ENCODE results near the gene AFAP1.

Gene AFAP1

GRCh38 chr4:7964459-7964858, 24.8 kb upstream of the AFAP1 start (continued):
- TF ChIP-seq ZNF558 (tag by site-specific recombination; IDR thresholded peaks at IDR 0.05) (no peak), BCL11B (tag by site-specific recombination; IDR thresholded peaks at IDR 0.05; ENCODE audit: low read depth) (no peak), PRDM2 (tag by site-specific recombination; IDR thresholded peaks at IDR 0.05; ENCODE audit: borderline replicate concordance) (no peak), ZNF433 (tag by site-specific recombination; IDR thresholded peaks at IDR 0.05; ENCODE audit: low read depth) (no peak), ZNF121 (tag by site-specific recombination; IDR thresholded peaks at IDR 0.05) (no peak)

GRCh38 chr4:7963691-7964090, 24.0 kb upstream of the AFAP1 start:
- no peaks in the 10 kb centered on the region for H3K4me1 ChIP-seq (ENCODE audit: control insufficient read depth, insufficient read depth, low read length)
- POLR2A ChIA-PET: no interaction called here
- CTCF ChIA-PET: interaction anchor here (0.6 kb wide), 1 partner anchor 159 kb away, joined by 3 read pairs; no protein-coding TSS in a partner anchor

GRCh38 chr4:7962609-7963508, 23.2 kb upstream of the AFAP1 start:
- ChIA-PET POLR2A (no interaction called here), CTCF (no interaction called here)
- TF ChIP-seq ZBTB26 (tag by site-specific recombination; optimal IDR thresholded peaks at IDR 0.05): no peak
- TF ChIP-seq GLIS1 (tag by site-specific recombination; IDR thresholded peaks at IDR 0.05): peak; percentile 30; the same call in 1 of the 2 replicates
- Histone ChIP-seq H3K4me1 (ENCODE audit: control insufficient read depth, insufficient read depth, low read length) (no peaks in the 10 kb centered on the region), H3K36me3 (ENCODE audit: control insufficient read depth in 2 of 2, insufficient read depth in 1 of 2, low read length in 2 of 2) (no peaks in the 10 kb centered on the region), H3K4me3 (ENCODE audit: low read depth, low read length) (no peak overlapping the region), H3K9me3 (ENCODE audit: control insufficient read depth, insufficient read depth, low read depth, low read length) (no peaks in the 10 kb centered on the region), H3K27ac (ENCODE audit: extremely low read depth, low read depth, low read length) (no peak overlapping the region)

More at GRCh38 chr4:7963691-7964090, 24.0 kb upstream of the AFAP1 start:
- Histone ChIP-seq H3K4me3 (ENCODE audit: low read depth, low read length) (no peak overlapping the region), H3K9me3 (ENCODE audit: control insufficient read depth, insufficient read depth, low read depth, low read length) (no peaks in the 10 kb centered on the region), H3K36me3 (ENCODE audit: control insufficient read depth in 2 of 2, insufficient read depth in 1 of 2, low read length in 2 of 2) (no peaks in the 10 kb centered on the region), H3K27ac (ENCODE audit: extremely low read depth, low read depth, low read length) (no peak overlapping the region)
- TF ChIP-seq PRDM4 (tag by site-specific recombination; IDR thresholded peaks at IDR 0.05) (0 out of 2 replicates have a peak, but pooled peaks have one; percentile 45), ZNF707 (tag by site-specific recombination; IDR thresholded peaks at IDR 0.05) (no peak), WT1 (tag by site-specific recombination; IDR thresholded peaks at IDR 0.05) (no peak), ZBTB48 (tag by site-specific recombination; IDR thresholded peaks at IDR 0.05) (no peak), ZNF530 (tag by site-specific recombination; IDR thresholded peaks at IDR 0.05; ENCODE audit: low read depth) (no peak)
